ENCODE results near the gene ZNF784.
A peak's percentile ranks its signal among the peaks of the same experiment; 100 is the strongest.

Gene ZNF784

GRCh38 chr19:55651236-55651635, 26.9 kb upstream of the ZNF784 start:
- no peak overlapping the region for H2BK120ac ChIP-seq (ENCODE audit: low read depth, low read length)
- H3K56ac ChIP-seq (ENCODE audit: low read length), result no peak overlapping the region
- no CpG with 5 or more reads among the region's 18 CpGs for WGBS (ENCODE audit: extremely low coverage, insufficient coverage, low lambda C conversion rate)
- H2BK5ac ChIP-seq (ENCODE audit: low read length), result no peak overlapping the region
- H3K18ac ChIP-seq (ENCODE audit: low read length), result no peak overlapping the region
- H3K79me1 ChIP-seq (ENCODE audit: low read length), result no peaks in the 10 kb centered on the region
- no peak for DNase-seq
- no peak overlapping the region for H3K4me2 ChIP-seq (ENCODE audit: low read length)
- H3K36me3 ChIP-seq (ENCODE audit: control insufficient read depth, insufficient read depth, low read length), result no peaks in the 10 kb centered on the region
- H3K27ac ChIP-seq (ENCODE audit: low read depth, low read length), result no peak overlapping the region
- H3K9ac ChIP-seq (ENCODE audit: low read length), result no peak overlapping the region
- no peak overlapping the region for H4K5ac ChIP-seq (ENCODE audit: low read length)
- no peak overlapping the region for H2BK15ac ChIP-seq (replicated peaks; ENCODE audit: low read depth)
- H3K4ac ChIP-seq (ENCODE audit: low read depth, low read length), result no peak overlapping the region
- H4K8ac ChIP-seq (ENCODE audit: low read depth, low read length), result no peak overlapping the region
- no peak overlapping the region for H2AK5ac ChIP-seq (ENCODE audit: low read length)
- H3K27me3 ChIP-seq (ENCODE audit: insufficient read depth, low read length, poor library complexity), result no peaks in the 10 kb centered on the region
- H3K4me1 ChIP-seq (ENCODE audit: control insufficient read depth, low read depth, low read length), result no peaks in the 10 kb centered on the region
- H3K79me2 ChIP-seq (ENCODE audit: control insufficient read depth, insufficient read depth, low read length), result peaks cover 9% of the 10 kb centered on the region
- H3K4me3 ChIP-seq (ENCODE audit: low read length), result no peak overlapping the region
- H3K23ac ChIP-seq (ENCODE audit: low read length), result no peak overlapping the region

GRCh38 chr19:55650602-55651230, 26.4 kb upstream of the ZNF784 start:
- no peak for DNase-seq
- H2BK5ac ChIP-seq (ENCODE audit: low read length), result no peak overlapping the region
- no peak overlapping the region for H3K18ac ChIP-seq (ENCODE audit: low read length)
- H3K4ac ChIP-seq (ENCODE audit: low read depth, low read length), result no peak overlapping the region
- H3K56ac ChIP-seq (ENCODE audit: low read length), result no peak overlapping the region
- no peak overlapping the region for H3K27ac ChIP-seq (ENCODE audit: low read depth, low read length)
- no peak overlapping the region for H4K5ac ChIP-seq (ENCODE audit: low read length)
- no CpG with 5 or more reads among the region's 17 CpGs for WGBS (ENCODE audit: extremely low coverage, insufficient coverage, low lambda C conversion rate)
- no peak overlapping the region for H3K4me2 ChIP-seq (ENCODE audit: low read length)
- H2BK15ac ChIP-seq (replicated peaks; ENCODE audit: low read depth), result no peak overlapping the region
- no peaks in the 10 kb centered on the region for H3K4me1 ChIP-seq (ENCODE audit: control insufficient read depth, low read depth, low read length)
- H3K23ac ChIP-seq (ENCODE audit: low read length), result no peak overlapping the region
- no peak overlapping the region for H4K8ac ChIP-seq (ENCODE audit: low read depth, low read length)
- H3K27me3 ChIP-seq (ENCODE audit: insufficient read depth, low read length, poor library complexity), result no peaks in the 10 kb centered on the region
- H3K4me3 ChIP-seq (ENCODE audit: low read length), result no peak overlapping the region
- no peak overlapping the region for H2BK120ac ChIP-seq (ENCODE audit: low read depth, low read length)
- H3K79me1 ChIP-seq (ENCODE audit: low read length), result no peaks in the 10 kb centered on the region
- H3K36me3 ChIP-seq (ENCODE audit: control insufficient read depth, insufficient read depth, low read length), result no peaks in the 10 kb centered on the region
- no peak overlapping the region for H2AK5ac ChIP-seq (ENCODE audit: low read length)
- no peak overlapping the region for H3K9ac ChIP-seq (ENCODE audit: low read length)
- H3K79me2 ChIP-seq (ENCODE audit: control insufficient read depth, insufficient read depth, low read length), result peaks cover 3% of the 10 kb centered on the region

DNA sequence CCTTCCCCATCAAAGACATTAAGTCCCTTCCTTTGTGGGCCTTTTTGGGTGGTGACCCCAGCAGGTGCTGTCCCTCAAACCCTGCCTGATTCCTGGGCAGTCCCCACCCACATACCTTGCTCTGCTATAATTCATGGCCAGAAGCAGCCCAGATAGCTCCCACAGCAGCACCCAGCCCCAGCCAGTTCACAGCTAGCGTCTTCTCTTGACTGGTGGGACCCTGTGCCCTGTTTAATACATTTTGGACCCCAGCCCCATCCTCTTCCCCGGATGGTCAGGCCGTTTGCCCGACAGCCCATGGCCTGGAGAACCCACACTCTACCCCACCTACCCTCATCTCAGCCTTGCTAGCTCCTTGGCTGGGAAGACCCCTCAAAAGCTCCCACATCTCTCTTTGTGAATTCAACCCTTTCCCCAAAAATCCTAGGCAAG, 25.8 kb upstream of the ZNF784 start:
- H3K56ac ChIP-seq (ENCODE audit: low read length), result no peak overlapping the region
- H3K4me3 ChIP-seq (ENCODE audit: low read length), result no peak overlapping the region
- no peak for DNase-seq
- H3K4me1 ChIP-seq (ENCODE audit: control insufficient read depth, low read depth, low read length), result no peaks in the 10 kb centered on the region
- no peak overlapping the region for H2BK120ac ChIP-seq (ENCODE audit: low read depth, low read length)
- no peak overlapping the region for H2BK15ac ChIP-seq (replicated peaks; ENCODE audit: low read depth)
- peaks cover 5% of the 10 kb centered on the region for H3K79me2 ChIP-seq (ENCODE audit: control insufficient read depth, insufficient read depth, low read length)
- H3K23ac ChIP-seq (ENCODE audit: low read length), result no peak overlapping the region
- peaks cover under 1% of the 10 kb centered on the region for H3K36me3 ChIP-seq (ENCODE audit: control insufficient read depth, insufficient read depth, low read length)
- H3K79me1 ChIP-seq (ENCODE audit: low read length), result peaks cover 3% of the 10 kb centered on the region
- H3K4ac ChIP-seq (ENCODE audit: low read depth, low read length), result no peak overlapping the region
- WGBS (ENCODE audit: extremely low coverage, insufficient coverage, low lambda C conversion rate), result no CpG with 5 or more reads among the region's 4 CpGs
- H3K9ac ChIP-seq (ENCODE audit: low read length), result no peak overlapping the region
- H3K4me2 ChIP-seq (ENCODE audit: low read length), result no peak overlapping the region
- no peak overlapping the region for H4K5ac ChIP-seq (ENCODE audit: low read length)
- H3K27me3 ChIP-seq (ENCODE audit: insufficient read depth, low read length, poor library complexity), result no peaks in the 10 kb centered on the region
- H3K27ac ChIP-seq (ENCODE audit: low read depth, low read length), result no peak overlapping the region
- no peak overlapping the region for H3K18ac ChIP-seq (ENCODE audit: low read length)
- no peak overlapping the region for H4K8ac ChIP-seq (ENCODE audit: low read depth, low read length)
- H2AK5ac ChIP-seq (ENCODE audit: low read length), result no peak overlapping the region
- no peak overlapping the region for H2BK5ac ChIP-seq (ENCODE audit: low read length)

GRCh38 chr19:55649268-55650125, 25.1 kb upstream of the ZNF784 start:
- no peak overlapping the region for H3K56ac ChIP-seq (ENCODE audit: low read length)
- no peaks in the 10 kb centered on the region for H3K4me1 ChIP-seq (ENCODE audit: control insufficient read depth, low read depth, low read length)
- H3K4me3 ChIP-seq (ENCODE audit: low read length), result no peak overlapping the region
- H2BK5ac ChIP-seq (ENCODE audit: low read length), result no peak overlapping the region
- H4K8ac ChIP-seq (ENCODE audit: low read depth, low read length), result no peak overlapping the region
- H3K36me3 ChIP-seq (ENCODE audit: control insufficient read depth, insufficient read depth, low read length), result peaks cover 6% of the 10 kb centered on the region
- H3K79me1 ChIP-seq (ENCODE audit: low read length), result peaks cover 6% of the 10 kb centered on the region
- H3K23ac ChIP-seq (ENCODE audit: low read length), result no peak overlapping the region
- H3K79me2 ChIP-seq (ENCODE audit: control insufficient read depth, insufficient read depth, low read length), result peaks cover 12% of the 10 kb centered on the region
- H3K27me3 ChIP-seq (ENCODE audit: insufficient read depth, low read length, poor library complexity), result no peaks in the 10 kb centered on the region
- no peak for DNase-seq
- H4K5ac ChIP-seq (ENCODE audit: low read length), result no peak overlapping the region
- no CpG with 5 or more reads among the region's 17 CpGs for WGBS (ENCODE audit: extremely low coverage, insufficient coverage, low lambda C conversion rate)
- no peak overlapping the region for H3K4ac ChIP-seq (ENCODE audit: low read depth, low read length)
- H3K4me2 ChIP-seq (ENCODE audit: low read length), result no peak overlapping the region
- no peak overlapping the region for H2BK15ac ChIP-seq (replicated peaks; ENCODE audit: low read depth)
- H3K18ac ChIP-seq (ENCODE audit: low read length), result no peak overlapping the region
- no peak overlapping the region for H3K9ac ChIP-seq (ENCODE audit: low read length)
- H3K27ac ChIP-seq (ENCODE audit: low read depth, low read length), result no peak overlapping the region
- no peak overlapping the region for H2AK5ac ChIP-seq (ENCODE audit: low read length)
- H2BK120ac ChIP-seq (ENCODE audit: low read depth, low read length), result no peak overlapping the region

GRCh38 chr19:55648585-55649267, 24.4 kb upstream of the ZNF784 start:
- WGBS (ENCODE audit: extremely low coverage, insufficient coverage, low lambda C conversion rate), result no CpG with 5 or more reads among the region's 25 CpGs
- no peak overlapping the region for H4K5ac ChIP-seq (ENCODE audit: low read length)
- H3K18ac ChIP-seq (ENCODE audit: low read length), result peak overlapping the region; percentile 57
- H3K79me1 ChIP-seq (ENCODE audit: low read length), result peaks cover 8% of the 10 kb centered on the region
- peaks cover 20% of the 10 kb centered on the region for H3K79me2 ChIP-seq (ENCODE audit: control insufficient read depth, insufficient read depth, low read length)
- no peak overlapping the region for H2BK5ac ChIP-seq (ENCODE audit: low read length)
- H3K23ac ChIP-seq (ENCODE audit: low read length), result no peak overlapping the region
- H3K4me3 ChIP-seq (ENCODE audit: low read length), result peak overlapping the region; percentile 75
- no peak overlapping the region for H3K4ac ChIP-seq (ENCODE audit: low read depth, low read length)
- H2BK15ac ChIP-seq (replicated peaks; ENCODE audit: low read depth), result no peak overlapping the region
- no peak for DNase-seq
- peaks cover 7% of the 10 kb centered on the region for H3K36me3 ChIP-seq (ENCODE audit: control insufficient read depth, insufficient read depth, low read length)
- H3K27me3 ChIP-seq (ENCODE audit: insufficient read depth, low read length, poor library complexity), result no peaks in the 10 kb centered on the region
- H3K56ac ChIP-seq (ENCODE audit: low read length), result peak overlapping the region; percentile 95
- H2AK5ac ChIP-seq (ENCODE audit: low read length), result no peak overlapping the region
- H4K8ac ChIP-seq (ENCODE audit: low read depth, low read length), result no peak overlapping the region
- peak overlapping the region; percentile 43 for H3K4me2 ChIP-seq (ENCODE audit: low read length)
- H3K27ac ChIP-seq (ENCODE audit: low read depth, low read length), result no peak overlapping the region
- no peak overlapping the region for H2BK120ac ChIP-seq (ENCODE audit: low read depth, low read length)
- H3K9ac ChIP-seq (ENCODE audit: low read length), result peak overlapping the region; percentile 95
- no peaks in the 10 kb centered on the region for H3K4me1 ChIP-seq (ENCODE audit: control insufficient read depth, low read depth, low read length)
